ENCODE results near the gene TNRC6A.

TNRC6A gene

GRCh38 chr16:24753437-24753836, 24.0 kb downstream of the TNRC6A start:
- no peak for DNase-seq (ENCODE audit: low read depth)
- TF ChIP-seq, protein P1, sequence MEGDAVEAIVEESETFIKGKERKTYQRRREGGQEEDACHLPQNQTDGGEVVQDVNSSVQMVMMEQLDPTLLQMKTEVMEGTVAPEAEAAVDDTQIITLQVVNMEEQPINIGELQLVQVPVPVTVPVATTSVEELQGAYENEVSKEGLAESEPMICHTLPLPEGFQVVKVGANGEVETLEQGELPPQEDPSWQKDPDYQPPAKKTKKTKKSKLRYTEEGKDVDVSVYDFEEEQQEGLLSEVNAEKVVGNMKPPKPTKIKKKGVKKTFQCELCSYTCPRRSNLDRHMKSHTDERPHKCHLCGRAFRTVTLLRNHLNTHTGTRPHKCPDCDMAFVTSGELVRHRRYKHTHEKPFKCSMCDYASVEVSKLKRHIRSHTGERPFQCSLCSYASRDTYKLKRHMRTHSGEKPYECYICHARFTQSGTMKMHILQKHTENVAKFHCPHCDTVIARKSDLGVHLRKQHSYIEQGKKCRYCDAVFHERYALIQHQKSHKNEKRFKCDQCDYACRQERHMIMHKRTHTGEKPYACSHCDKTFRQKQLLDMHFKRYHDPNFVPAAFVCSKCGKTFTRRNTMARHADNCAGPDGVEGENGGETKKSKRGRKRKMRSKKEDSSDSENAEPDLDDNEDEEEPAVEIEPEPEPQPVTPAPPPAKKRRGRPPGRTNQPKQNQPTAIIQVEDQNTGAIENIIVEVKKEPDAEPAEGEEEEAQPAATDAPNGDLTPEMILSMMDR (conservative IDR thresholded peaks at IDR 0.05; ENCODE audit: control insufficient read depth, insufficient read depth, low read depth, low read length), result no peak
- H3K4me3 ChIP-seq (ENCODE audit: control insufficient read depth, low read depth, low read length), result no peak overlapping the region

- TF ChIP-seq, protein P1 (conservative IDR thresholded peaks at IDR 0.05; ENCODE audit: control insufficient read depth, insufficient read depth, low read depth, low read length), result no peak
- no peak overlapping the region for H3K4me3 ChIP-seq (ENCODE audit: control insufficient read depth, low read depth, low read length)
- DNase-seq (ENCODE audit: low read depth), result no peak
Observed at GRCh38 chr16:24754543-24754942, 25.1 kb downstream of the TNRC6A start.

DNA sequence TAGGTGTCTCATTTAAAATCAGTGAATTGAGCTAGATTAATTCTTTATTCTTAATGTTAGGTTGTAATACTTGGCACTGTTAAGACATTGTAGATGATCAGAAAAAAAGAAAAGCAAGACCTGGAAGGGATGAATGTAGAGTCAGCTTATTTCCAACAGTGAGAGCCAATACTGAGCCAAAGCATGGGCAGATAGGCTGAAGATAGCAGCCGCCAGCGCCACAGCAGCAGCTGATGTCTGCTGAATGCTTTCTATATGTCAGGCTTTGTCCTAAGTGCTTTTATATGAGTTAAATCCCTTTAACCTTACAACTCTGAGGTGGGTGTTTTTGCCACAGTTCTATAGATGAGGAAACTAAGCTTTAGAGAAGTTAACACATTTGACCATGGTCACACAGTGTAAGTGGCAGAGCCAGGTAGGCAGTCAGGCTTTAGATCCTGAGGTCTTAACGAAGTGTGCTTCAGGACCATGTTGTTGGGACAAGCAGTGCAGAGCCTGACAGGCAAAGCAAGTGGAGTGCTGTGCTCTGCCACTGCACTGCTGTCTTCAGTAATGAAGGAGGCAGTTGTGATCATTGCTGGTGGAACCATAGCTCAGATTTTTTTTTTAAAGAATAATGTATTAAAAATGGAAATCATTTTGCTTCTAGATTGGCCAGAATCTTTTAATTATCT, 25.9 kb downstream of the TNRC6A start:
- H3K4me3 ChIP-seq (ENCODE audit: control insufficient read depth, low read depth, low read length), result no peak overlapping the region
- TF ChIP-seq, protein P1 (conservative IDR thresholded peaks at IDR 0.05; ENCODE audit: control insufficient read depth, insufficient read depth, low read depth, low read length), result no peak
- DNase-seq (ENCODE audit: low read depth), result no peak

- DNase-seq (ENCODE audit: low read depth), result no peak
Observed at GRCh38 chr16:24758373-24758772, 28.9 kb downstream of the TNRC6A start.

DNA sequence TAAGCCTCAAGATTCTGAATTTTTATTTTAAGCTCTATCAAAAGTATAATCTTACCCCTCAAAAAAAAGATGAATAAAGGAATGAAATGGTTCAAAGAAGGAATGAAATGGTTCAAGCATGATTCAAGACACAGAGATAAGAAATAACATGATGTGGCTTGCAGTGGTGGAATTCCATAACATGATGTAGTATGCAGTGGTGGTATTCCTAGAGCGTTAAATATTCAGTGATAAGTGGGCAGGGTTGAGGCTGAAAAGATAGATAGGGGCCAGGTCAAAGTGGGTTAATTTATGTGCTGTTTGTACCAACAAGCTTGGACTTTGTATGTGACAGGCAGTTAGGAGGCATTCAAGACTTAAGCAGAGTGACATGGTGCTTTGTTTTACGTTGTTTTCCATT, 29.6 kb downstream of the TNRC6A start:
- no peak for DNase-seq (ENCODE audit: low read depth)
- TF ChIP-seq, protein P1 (conservative IDR thresholded peaks at IDR 0.05; ENCODE audit: control insufficient read depth, insufficient read depth, low read depth, low read length), result no peak
- no peak overlapping the region for H3K4me3 ChIP-seq (ENCODE audit: control insufficient read depth, low read depth, low read length)

More at GRCh38 chr16:24758373-24758772, 28.9 kb downstream of the TNRC6A start:
- TF ChIP-seq, protein P1 (conservative IDR thresholded peaks at IDR 0.05; ENCODE audit: control insufficient read depth, insufficient read depth, low read depth, low read length), result no peak
- no peak overlapping the region for H3K4me3 ChIP-seq (ENCODE audit: control insufficient read depth, low read depth, low read length)

DNA sequence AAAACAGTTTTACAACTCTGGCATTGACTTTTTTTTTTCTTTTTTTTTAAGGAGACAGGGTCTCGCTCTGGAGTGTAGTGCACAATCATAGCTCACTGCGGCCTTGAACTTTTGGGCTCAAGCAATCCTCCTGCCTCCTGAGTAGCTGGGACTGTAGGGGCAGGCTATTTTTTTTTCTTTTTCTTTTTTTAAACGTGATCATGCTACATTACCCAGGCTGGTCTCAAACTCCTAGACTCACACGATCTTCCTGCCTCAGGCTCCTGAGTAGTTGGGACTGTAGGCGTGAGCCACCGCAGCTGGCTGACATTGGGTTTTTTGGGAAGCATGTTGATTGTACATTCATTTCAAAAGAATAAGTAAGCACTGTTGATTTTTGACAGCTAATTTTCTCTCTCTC, 32.1 kb downstream of the TNRC6A start:
- TF ChIP-seq, protein P1 (conservative IDR thresholded peaks at IDR 0.05; ENCODE audit: control insufficient read depth, insufficient read depth, low read depth, low read length), result no peak
- DNase-seq (ENCODE audit: low read depth), result no peak
- no peak overlapping the region for H3K4me3 ChIP-seq (ENCODE audit: control insufficient read depth, low read depth, low read length)

All from fibroblast of mammary gland (primary cell).